GM19324 (cell line): ENCODE results near the gene GFRA3.
"Not testable (repeated sequence)": the region's sequence is repeated elsewhere in the genome, so short reads cannot be mapped to it uniquely, and the experiment has no call there.

ENCODE experiments used
- ATAC-seq: cut with Tn5 transposase; IDR thresholded peaks from one replicate; pipeline ENCODE4 v1.9.1; 2021; ENCODE audit warnings: mild to moderate bottlenecking, moderate library complexity; ENCODE audit not compliant: unreplicated experiment, low FRiP score

GFRA3 gene

GRCh38 chr5:138247800-138248199 lies 26.6 kb downstream of the GFRA3 start:
- ATAC-seq: not testable (repeated sequence)

GRCh38 chr5:138246822-138247221 lies 27.6 kb downstream of the GFRA3 start:
- no peak for ATAC-seq

- no peak for ATAC-seq
Measured at GRCh38 chr5:138246334-138246733, 28.1 kb downstream of the GFRA3 start.

GRCh38 chr5:138245717-138246116 lies 28.7 kb downstream of the GFRA3 start:
- ATAC-seq: no peak

- no peak for ATAC-seq
Measured at GRCh38 chr5:138243794-138244193, 30.6 kb downstream of the GFRA3 start.

- ATAC-seq: no peak
Measured at GRCh38 chr5:138241688-138242571, 32.5 kb downstream of the GFRA3 start.

- ATAC-seq: no peak
Measured at GRCh38 chr5:138240650-138241385, 33.6 kb downstream of the GFRA3 start.

GRCh38 chr5:138238034-138238433 lies 36.4 kb downstream of the GFRA3 start:
- ATAC-seq: no peak

- no peak for ATAC-seq
Measured at GRCh38 chr5:138234651-138235050, 39.8 kb downstream of the GFRA3 start.

- ATAC-seq: no peak
Measured at GRCh38 chr5:138233280-138233679, 41.1 kb downstream of the GFRA3 start.

GRCh38 chr5:138230981-138231589 lies 43.3 kb downstream of the GFRA3 start:
- no peak for ATAC-seq

GRCh38 chr5:138230261-138230660 lies 44.2 kb downstream of the GFRA3 start:
- ATAC-seq: no peak

GRCh38 chr5:138229387-138229786 lies 45.0 kb downstream of the GFRA3 start:
- no peak for ATAC-seq

- no peak for ATAC-seq
Measured at GRCh38 chr5:138226910-138227309, 47.5 kb downstream of the GFRA3 start.

- no peak for ATAC-seq
Measured at GRCh38 chr5:138224712-138225111, 49.7 kb downstream of the GFRA3 start.

GRCh38 chr5:138223532-138223931 lies 50.9 kb downstream of the GFRA3 start:
- no peak for ATAC-seq

- no peak for ATAC-seq
Measured at GRCh38 chr5:138216799-138217198, 57.6 kb downstream of the GFRA3 start.

GRCh38 chr5:138213161-138214029 lies 61.0 kb downstream of the GFRA3 start, which contains the start of gene CDC23:
TSS of gene CDC23 (minus strand) at chr5:138213323. CDS start at chr5:138213312, 11 bp downstream.
- peak; percentile 97 for ATAC-seq

- ATAC-seq: peak; percentile 15
Measured at GRCh38 chr5:138212828-138213160, 61.6 kb downstream of the GFRA3 start.

- no peak for ATAC-seq
Measured at GRCh38 chr5:138210985-138211384, 63.4 kb downstream of the GFRA3 start.
